Activated naive CD8-positive, alpha-beta T cell treated with anti-CD3 and anti-CD28 coated beads, Interleukin-2, amount 50 U/mL, for 16 hours (primary cell): ENCODE results near the gene DOK5.

Source experiments
- DNase-seq: peaks from one replicate; pipeline ENCODE4 v3.0.0-alpha.2; 2020; ENCODE audit warnings: low read depth, low spot score

Gene DOK5

GRCh38 chr20:54645445-54646155 lies 170.2 kb downstream of the DOK5 start:
- DNase-seq = no peak

- no peak for DNase-seq
Observed at GRCh38 chr20:54646156-54646517, 170.7 kb downstream of the DOK5 start.

GRCh38 chr20:54648421-54649142 lies 173.2 kb downstream of the DOK5 start:
- no peak for DNase-seq

GRCh38 chr20:54649511-54649962 lies 174.1 kb downstream of the DOK5 start:
- DNase-seq = peak; percentile 6

- DNase-seq = no peak
Observed at GRCh38 chr20:54650052-54650719, 174.8 kb downstream of the DOK5 start.

- DNase-seq = no peak
Observed at GRCh38 chr20:54651252-54651651, 175.9 kb downstream of the DOK5 start.

- DNase-seq = no peak
Observed at GRCh38 chr20:54654450-54654849, 179.1 kb downstream of the DOK5 start.

- DNase-seq = no peak
Observed at GRCh38 chr20:54657268-54657826, 182.0 kb downstream of the DOK5 start.

- no peak for DNase-seq
Observed at GRCh38 chr20:54658525-54658924, 183.1 kb downstream of the DOK5 start.

- DNase-seq = no peak
Observed at GRCh38 chr20:54661265-54661664, 185.9 kb downstream of the DOK5 start.

- no peak for DNase-seq
Observed at GRCh38 chr20:54661880-54662465, 186.6 kb downstream of the DOK5 start.

- no peak for DNase-seq
Observed at GRCh38 chr20:54665812-54666211, 190.4 kb downstream of the DOK5 start.

- DNase-seq = no peak
Observed at GRCh38 chr20:54668271-54669039, 193.1 kb downstream of the DOK5 start.

GRCh38 chr20:54669040-54669363 lies 193.6 kb downstream of the DOK5 start:
- DNase-seq = no peak

- no peak for DNase-seq
Observed at GRCh38 chr20:54678253-54678652, 202.9 kb downstream of the DOK5 start.

GRCh38 chr20:54680439-54680838 lies 205.0 kb downstream of the DOK5 start:
- DNase-seq = no peak

- no peak for DNase-seq
Observed at GRCh38 chr20:54680872-54681619, 205.7 kb downstream of the DOK5 start.

GRCh38 chr20:54681869-54682268 lies 206.5 kb downstream of the DOK5 start:
- DNase-seq = no peak

GRCh38 chr20:54688476-54688875 lies 213.1 kb downstream of the DOK5 start:
- DNase-seq = no peak

- DNase-seq = no peak
Observed at GRCh38 chr20:54690323-54690722, 214.9 kb downstream of the DOK5 start.

GRCh38 chr20:54691327-54691726 lies 215.9 kb downstream of the DOK5 start:
- no peak for DNase-seq
